Prostate gland (tissue), 2 donors: Measurements from ENCODE around the gene SLC26A9. TPM values are rescaled to one million over a fixed set of nuclear protein-coding genes. Genes with fewer than 3 reads are reported as not detected.

Experiments
- DNase-seq: peaks from one replicate; pipeline ENCODE4 v3.0.0-alpha.2; 2019; ENCODE audit warnings: low spot score
- H3K27ac ChIP-seq, 2 donors: fragments of 200-600 bp; sonication (generic); 2 replicates each; pipeline ENCODE4 v1.5.1; 2017 to 2019
- H3K27me3 ChIP-seq: fragments of 200-600 bp; sonication (generic); replicated peaks from 2 replicates; pipeline ENCODE4 v1.5.1; 2019; ENCODE audit not compliant: insufficient read depth
- H3K36me3 ChIP-seq, 2 donors: fragments of 200-600 bp; sonication (generic); 1 replicate in 1 of 2; 2 replicates in 1 of 2; pipeline versions ENCODE4 v1.5.1 to v1.8.1; 2017 to 2019
- H3K4me1 ChIP-seq: fragments of 200-600 bp; sonication (generic); replicated peaks from 2 replicates; pipeline ENCODE4 v1.5.1; 2019
- H3K4me3 ChIP-seq, 2 donors: fragments of 200-600 bp; sonication (generic); 2 replicates each; pipeline ENCODE4 v1.5.1; 2017 to 2019
- H3K9me3 ChIP-seq: fragments of 200-600 bp; sonication (generic); 2 replicates; pipeline ENCODE4 v1.5.1; 2017
- POLR2A ChIP-seq: fragments of 450-650 bp; IDR thresholded peaks from one replicate; pipeline ENCODE4 v1.6.1; 2016; ENCODE audit warnings: antibody characterized with exemption, mild to moderate bottlenecking
- POLR2AphosphoS5 ChIP-seq: sonication (generic); formaldehyde crosslinking; IDR thresholded peaks from one replicate; pipeline ENCODE4 v1.6.1; 2017; ENCODE audit warnings: antibody characterized with exemption
- WGBS: methylation state at CpG from one replicate; pipeline ENCODE4 v1.1.5; 2018; 5-methylcytosine and 5-hydroxymethylcytosine counted together
- intact Hi-C: fragments of 100-400 bp; cut with DNase I; formaldehyde crosslinking; loops from one replicate; pipeline ENCODE4 v1.14.2; 2022
- total RNA-seq, 2 donors: library from RNA; depleted of rRNA; stranded (reverse); fragments of >200 nt; gene quantifications; one replicate each; pipeline ENCODE4 v1.1.0, GENCODE V29; 2016
- TF ChIP-seq, protein P1 (sequence below), 4 experiments: fragments of 200-600 bp in 2 of 4; fragments of 450-650 bp in 2 of 4; sonication (generic) in 2 of 4; IDR thresholded peaks; 1 replicate in 3 of 4; 2 replicates in 1 of 4; pipeline ENCODE4 v1.5.1; 2016 to 2019; ENCODE audit warnings: antibody characterized with exemption in 4 of 4, mild to moderate bottlenecking in 2 of 4, moderate library complexity in 2 of 4

Gene SLC26A9
- total RNA-seq, 2 donors from 2014 or later: 0.09 TPM; not detected in 1

DNA sequence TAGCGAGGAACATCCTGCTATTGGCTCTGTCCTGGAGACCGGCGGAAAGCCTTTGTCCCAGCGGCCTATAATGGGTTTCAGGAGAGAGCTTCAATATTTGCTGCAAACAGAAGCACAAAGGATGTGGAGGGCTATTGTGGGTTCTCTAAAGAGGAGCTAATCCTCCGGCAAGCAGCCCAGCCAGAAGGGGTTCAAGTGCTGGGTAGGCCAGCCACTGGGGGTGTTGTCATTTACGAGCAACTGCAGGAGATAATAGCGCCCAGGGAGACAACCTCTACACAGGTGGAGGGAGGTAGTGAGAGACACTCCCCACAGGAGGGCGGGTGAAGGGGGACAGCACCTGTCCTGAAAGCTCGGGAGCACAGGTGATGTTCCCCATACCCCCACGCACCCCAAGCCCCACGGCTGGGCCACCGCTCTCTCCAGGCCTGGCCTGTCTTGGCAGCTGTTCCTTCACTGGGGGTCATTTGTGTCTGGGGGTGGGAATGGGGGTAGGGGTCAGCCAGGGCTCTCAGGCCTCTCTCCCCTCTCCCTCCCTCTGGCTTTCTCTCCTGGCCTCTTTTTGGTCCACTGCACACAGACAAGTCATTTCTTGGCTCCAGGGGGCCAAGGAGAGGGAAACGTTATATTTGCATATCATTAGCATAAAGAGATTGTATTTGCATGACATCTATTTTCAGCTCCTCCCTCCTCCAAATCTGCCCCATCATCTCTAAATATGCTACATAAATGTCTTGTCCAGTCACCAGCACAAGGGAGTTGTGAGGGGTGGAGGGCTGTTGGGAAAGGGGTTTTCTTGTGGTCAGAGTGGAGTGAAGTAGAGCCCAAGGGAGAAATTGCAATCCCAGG is 22.0 kb upstream of the SLC26A9 start:
- H3K27me3 ChIP-seq: no peaks in the 10 kb centered on the region
- no peak overlapping the region for H3K4me3 ChIP-seq
- TF ChIP-seq, protein P1, sequence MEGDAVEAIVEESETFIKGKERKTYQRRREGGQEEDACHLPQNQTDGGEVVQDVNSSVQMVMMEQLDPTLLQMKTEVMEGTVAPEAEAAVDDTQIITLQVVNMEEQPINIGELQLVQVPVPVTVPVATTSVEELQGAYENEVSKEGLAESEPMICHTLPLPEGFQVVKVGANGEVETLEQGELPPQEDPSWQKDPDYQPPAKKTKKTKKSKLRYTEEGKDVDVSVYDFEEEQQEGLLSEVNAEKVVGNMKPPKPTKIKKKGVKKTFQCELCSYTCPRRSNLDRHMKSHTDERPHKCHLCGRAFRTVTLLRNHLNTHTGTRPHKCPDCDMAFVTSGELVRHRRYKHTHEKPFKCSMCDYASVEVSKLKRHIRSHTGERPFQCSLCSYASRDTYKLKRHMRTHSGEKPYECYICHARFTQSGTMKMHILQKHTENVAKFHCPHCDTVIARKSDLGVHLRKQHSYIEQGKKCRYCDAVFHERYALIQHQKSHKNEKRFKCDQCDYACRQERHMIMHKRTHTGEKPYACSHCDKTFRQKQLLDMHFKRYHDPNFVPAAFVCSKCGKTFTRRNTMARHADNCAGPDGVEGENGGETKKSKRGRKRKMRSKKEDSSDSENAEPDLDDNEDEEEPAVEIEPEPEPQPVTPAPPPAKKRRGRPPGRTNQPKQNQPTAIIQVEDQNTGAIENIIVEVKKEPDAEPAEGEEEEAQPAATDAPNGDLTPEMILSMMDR (IDR thresholded peaks at IDR 0.05): no peak
- TF ChIP-seq POLR2AphosphoS5 (no peak), POLR2A (no peak)
- H3K9me3 ChIP-seq: no peaks in the 10 kb centered on the region
- WGBS: 87% methylated on average over 13 of the region's 13 CpGs
- no peaks in the 10 kb centered on the region for H3K36me3 ChIP-seq
- intact Hi-C loops: no loop called here
- no peak for DNase-seq
- H3K27ac ChIP-seq: no peak overlapping the region
- H3K4me1 ChIP-seq: no peaks in the 10 kb centered on the region

DNA sequence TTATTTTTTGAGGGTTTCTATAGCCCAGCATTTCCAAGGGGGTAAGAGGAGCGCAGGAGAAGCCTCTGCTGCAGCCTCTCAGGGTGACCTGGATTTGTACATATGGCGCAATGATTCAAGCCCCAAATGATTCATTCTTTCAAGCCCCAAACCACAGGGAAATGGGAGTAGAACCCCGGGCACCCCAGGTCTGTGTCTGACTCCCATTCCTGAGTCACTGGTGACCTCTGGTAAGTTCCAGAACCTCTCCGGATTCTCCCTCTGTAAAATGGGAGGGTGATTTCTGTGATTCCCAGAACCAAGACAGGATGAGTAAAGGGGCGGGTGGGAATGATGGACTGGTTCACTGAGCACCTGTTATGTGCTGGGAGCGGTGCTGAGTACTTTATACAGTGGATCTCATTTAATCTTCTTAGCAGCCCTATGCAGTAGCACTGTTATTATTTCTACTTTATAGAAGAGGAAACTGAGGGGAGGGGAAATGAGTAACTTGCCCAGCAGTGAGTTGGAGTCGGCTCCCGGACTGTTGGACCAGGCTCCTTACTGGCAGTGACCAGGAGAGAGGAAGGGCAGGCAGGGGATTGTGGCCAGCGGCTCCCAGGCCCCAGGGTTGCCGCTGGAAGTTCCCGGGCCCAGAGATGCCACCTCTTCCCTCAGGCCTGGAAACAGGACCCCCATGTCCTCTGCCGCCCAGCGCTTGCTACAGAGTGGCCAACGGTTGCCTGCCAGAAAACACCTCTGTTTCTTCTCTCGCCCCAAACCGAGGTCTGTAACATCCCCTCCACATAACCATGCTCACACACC is 20.3 kb upstream of the SLC26A9 start:
- no peak overlapping the region for H3K4me3 ChIP-seq
- no peaks in the 10 kb centered on the region for H3K4me1 ChIP-seq
- no peak for DNase-seq
- H3K27me3 ChIP-seq: no peaks in the 10 kb centered on the region
- TF ChIP-seq POLR2AphosphoS5 (no peak), POLR2A (no peak)
- TF ChIP-seq, protein P1 (IDR thresholded peaks at IDR 0.05): no peak
- intact Hi-C loops: no loop called here
- H3K9me3 ChIP-seq: no peaks in the 10 kb centered on the region
- no peak overlapping the region for H3K27ac ChIP-seq
- H3K36me3 ChIP-seq: no peaks in the 10 kb centered on the region
- 86% methylated on average over 16 of the region's 16 CpGs for WGBS

DNA sequence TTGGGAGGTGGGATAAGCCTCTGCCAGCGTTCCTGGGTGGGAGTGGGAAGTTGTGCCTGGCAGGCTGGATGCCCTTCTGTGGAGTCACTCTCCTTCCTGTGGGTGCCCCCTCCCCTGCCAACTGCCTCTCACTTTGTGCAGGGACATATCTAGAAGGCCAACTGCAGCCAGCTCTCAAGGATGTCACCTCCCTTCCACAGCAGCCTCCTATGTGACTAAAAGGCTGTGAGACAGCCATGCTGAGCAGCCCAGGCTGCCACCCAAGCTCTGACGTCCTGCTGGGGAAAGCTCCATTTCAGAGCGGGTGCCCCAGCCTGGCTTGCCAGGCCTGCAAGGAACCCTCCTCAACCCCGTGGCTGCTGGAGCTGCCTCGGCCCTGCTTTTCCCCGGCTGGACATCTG is 19.6 kb upstream of the SLC26A9 start:
- no peak for DNase-seq
- TF ChIP-seq, protein P1 (IDR thresholded peaks at IDR 0.05): no peak
- TF ChIP-seq POLR2A: no peak
- no peak for TF ChIP-seq POLR2AphosphoS5
- 64% methylated on average over 6 of the region's 6 CpGs for WGBS
- no peaks in the 10 kb centered on the region for H3K27me3 ChIP-seq
- H3K36me3 ChIP-seq: no peaks in the 10 kb centered on the region
- intact Hi-C loops: no loop called here
- no peaks in the 10 kb centered on the region for H3K9me3 ChIP-seq
- no peak overlapping the region for H3K27ac ChIP-seq
- no peak overlapping the region for H3K4me3 ChIP-seq
- no peaks in the 10 kb centered on the region for H3K4me1 ChIP-seq

DNA sequence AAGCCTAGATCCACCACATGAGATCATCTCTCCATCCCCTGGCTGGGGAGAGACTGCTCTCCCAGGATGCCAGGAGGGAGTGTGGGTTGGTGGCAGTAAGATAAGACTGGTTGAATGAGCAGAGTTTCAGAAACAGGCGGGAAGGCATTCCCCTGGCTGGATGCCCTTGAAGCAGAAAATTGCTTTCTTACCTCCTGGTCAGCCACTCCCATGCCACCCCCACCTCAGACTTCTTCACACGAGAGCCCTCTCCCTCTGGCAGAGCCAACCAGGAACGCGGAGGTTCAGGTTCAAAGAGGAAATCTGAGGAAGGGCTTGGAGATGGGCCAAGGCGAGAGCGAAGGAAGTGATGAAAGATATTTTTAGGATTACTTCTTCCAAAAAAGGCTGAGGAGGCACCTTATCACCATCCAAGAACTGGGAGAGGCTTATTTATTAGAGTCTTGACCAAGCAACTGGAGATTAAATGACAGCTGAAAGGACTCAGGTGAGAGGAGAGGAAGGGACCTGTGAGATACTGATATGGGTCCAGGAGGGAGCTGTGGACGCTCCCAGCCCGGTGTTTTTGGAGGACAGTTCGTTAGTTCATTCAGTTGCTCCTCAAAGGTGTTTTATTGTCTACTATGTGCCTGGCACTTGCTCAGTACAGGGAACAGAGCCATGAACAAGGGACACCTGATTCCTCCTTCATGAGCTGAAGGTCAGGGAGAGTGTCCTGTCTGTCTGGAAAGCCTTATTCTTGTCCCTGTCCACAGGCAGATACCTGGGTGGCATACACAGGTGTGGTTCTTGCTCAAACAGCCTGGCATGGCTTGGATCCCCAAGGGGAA is 18.9 kb upstream of the SLC26A9 start:
- 18% methylated on average over 9 of the region's 9 CpGs for WGBS
- H3K4me3 ChIP-seq: no peak overlapping the region
- H3K36me3 ChIP-seq: no peaks in the 10 kb centered on the region
- TF ChIP-seq, protein P1 (IDR thresholded peaks at IDR 0.05): no peak
- peak; percentile 10 for TF ChIP-seq POLR2AphosphoS5
- no peaks in the 10 kb centered on the region for H3K27me3 ChIP-seq
- no peaks in the 10 kb centered on the region for H3K4me1 ChIP-seq
- no peaks in the 10 kb centered on the region for H3K9me3 ChIP-seq
- DNase-seq: peak; percentile 25
- H3K27ac ChIP-seq: no peak overlapping the region
- intact Hi-C loops: no loop called here
